Measurements from ENCODE around the gene RNF152.

- TF ChIP-seq CTCF (IDR thresholded peaks at IDR 0.05; ENCODE audit: low read depth, low read length, poor library complexity, severe bottlenecking) (no peak), EZH2phosphoT487 (IDR thresholded peaks at IDR 0.05; ENCODE audit: borderline replicate concordance, low read length) (no peak)
Observed at GRCh38 chr18:61827591-61827990, 65.2 kb downstream of the RNF152 start.

Data from DOHH2 (cell line).